Heart left ventricle (tissue), 13 donors: ENCODE data around the gene PIF1.

ENCODE experiments used
- POLR2A ChIP-seq, 2 donors: fragments of 450-650 bp; IDR thresholded peaks; one replicate each; pipeline ENCODE4 v1.6.1; 2017; ENCODE audit warnings: antibody characterized with exemption in 2 of 2, mild to moderate bottlenecking in 2 of 2, moderate library complexity in 2 of 2
- TF ChIP-seq, protein P1 (sequence below), 12 donors: fragments of 200-600 bp; sonication (generic) in 4 of 12; IDR thresholded peaks; one replicate each; pipeline versions ENCODE4 v1.5.0 to v1.8.0; 2018 to 2022; ENCODE audit warnings: antibody characterized with exemption in 12 of 12, mild to moderate bottlenecking in 5 of 12
- donor health status: ischemic (EF 13 %, LVEDD 7.1; RV severe dilation, severe dysfunction).
- donor health status: DM: no; HTN: yes; CAD: no.
- donor health status: DM: no; HTN: no; CAD: no.
- donor health status: ischemic (EF 25% LVEDD 6.9; RV normal size, moderate dysfunction).
- donor health status: ischemic (EF 25% LVEDD 5.7; RV mildly dilated, moderate dysfunction).
- donor health status: ischemic (EF 35%, LVEDD 5.7; RV mildly dilated, moderate dysfunction).
- donor health status: nonischemic (EF 11% LVEDD 7.7; RV severe dilation, severe dysfunction).
- donor health status: DM: yes; HTN: yes; CAD: no.
- donor health status: PGD.
- donor health status: ischemic (EF 29% LVEDD 5.4; RV normal size, mild dysfunction).
- donor health status: nonischemic (EF 23%, LVEDD 6.1; RV moderate dilation, normal function).

DNA sequence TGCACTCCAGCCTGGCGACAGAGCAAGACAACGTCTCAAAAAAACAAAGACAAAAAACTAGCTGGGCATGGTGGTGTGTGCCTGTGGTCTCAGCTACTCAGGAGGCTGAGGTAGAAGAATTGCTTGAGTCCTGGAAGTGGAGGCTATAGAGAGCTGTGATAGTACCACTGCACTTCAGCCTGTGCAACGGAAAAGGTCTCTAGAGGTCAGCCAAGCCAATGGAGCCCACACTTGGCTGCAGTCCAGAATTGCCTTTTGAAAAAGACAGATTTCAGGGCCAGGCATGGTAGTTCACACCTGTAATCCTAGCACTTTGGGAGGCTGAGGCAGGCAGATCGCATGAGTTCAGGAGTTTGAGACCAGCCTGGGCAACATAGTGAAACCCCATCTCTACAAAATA lies 41.7 kb downstream of the PIF1 start:
- TF ChIP-seq, protein P1, sequence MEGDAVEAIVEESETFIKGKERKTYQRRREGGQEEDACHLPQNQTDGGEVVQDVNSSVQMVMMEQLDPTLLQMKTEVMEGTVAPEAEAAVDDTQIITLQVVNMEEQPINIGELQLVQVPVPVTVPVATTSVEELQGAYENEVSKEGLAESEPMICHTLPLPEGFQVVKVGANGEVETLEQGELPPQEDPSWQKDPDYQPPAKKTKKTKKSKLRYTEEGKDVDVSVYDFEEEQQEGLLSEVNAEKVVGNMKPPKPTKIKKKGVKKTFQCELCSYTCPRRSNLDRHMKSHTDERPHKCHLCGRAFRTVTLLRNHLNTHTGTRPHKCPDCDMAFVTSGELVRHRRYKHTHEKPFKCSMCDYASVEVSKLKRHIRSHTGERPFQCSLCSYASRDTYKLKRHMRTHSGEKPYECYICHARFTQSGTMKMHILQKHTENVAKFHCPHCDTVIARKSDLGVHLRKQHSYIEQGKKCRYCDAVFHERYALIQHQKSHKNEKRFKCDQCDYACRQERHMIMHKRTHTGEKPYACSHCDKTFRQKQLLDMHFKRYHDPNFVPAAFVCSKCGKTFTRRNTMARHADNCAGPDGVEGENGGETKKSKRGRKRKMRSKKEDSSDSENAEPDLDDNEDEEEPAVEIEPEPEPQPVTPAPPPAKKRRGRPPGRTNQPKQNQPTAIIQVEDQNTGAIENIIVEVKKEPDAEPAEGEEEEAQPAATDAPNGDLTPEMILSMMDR (IDR thresholded peaks at IDR 0.05), result no peak
- no peak for TF ChIP-seq POLR2A (IDR thresholded peaks at IDR 0.05)
